SU-DHL-6 (cell line): ENCODE measurements around the gene RGS3.

Source experiments
- H2AFZ ChIP-seq: fragments of 200-600 bp; sonication (generic); 2 replicates; pipeline ENCODE4 v1.6.1; 2014; ENCODE audit warnings: low read depth, mild to moderate bottlenecking, moderate library complexity, mixed read lengths, antibody characterized with exemption, low read length; ENCODE audit not compliant: severe bottlenecking
- H3F3A ChIP-seq: fragments of 200-600 bp; shearing (Covaris generic); 2 replicates; pipeline ENCODE4 v1.6.0; 2016; ENCODE audit warnings: antibody characterized with exemption, mild to moderate bottlenecking; ENCODE audit not compliant: insufficient read depth
- H3K27ac ChIP-seq: fragments of 200-600 bp; sonication (generic); 2 replicates; pipeline ENCODE4 v1.5.1; 2016; ENCODE audit warnings: low read depth, mild to moderate bottlenecking, low read length, moderate library complexity, mixed read lengths
- H3K27me3 ChIP-seq: fragments of 200-600 bp; sonication (generic), shearing (Covaris generic); 2 replicates; pipeline ENCODE4 v1.6.0; 2014; ENCODE audit warnings: mild to moderate bottlenecking, low read length
- H3K36me3 ChIP-seq: fragments of 200-600 bp; sonication (generic); 2 replicates; pipeline ENCODE4 v1.6.1; 2014; ENCODE audit warnings: mild to moderate bottlenecking, low read length, mixed read lengths
- H3K4me2 ChIP-seq: fragments of 300-600, 200-600 bp; shearing (Covaris generic), sonication (generic); 2 replicates; pipeline ENCODE4 v1.6.0; 2014; ENCODE audit warnings: low read length, low read depth, mild to moderate bottlenecking; ENCODE audit not compliant: poor library complexity, severe bottlenecking
- H3K4me3 ChIP-seq: fragments of 200-600 bp; sonication (generic); 2 replicates; pipeline ENCODE4 v1.5.1; 2014; ENCODE audit warnings: antibody characterized with exemption, low read length, mild to moderate bottlenecking, mixed read lengths; ENCODE audit not compliant: insufficient read depth, poor library complexity, severe bottlenecking
- H3K79me2 ChIP-seq: fragments of 200-600 bp; sonication (generic); 2 replicates; pipeline ENCODE4 v1.6.1; 2014; ENCODE audit warnings: mild to moderate bottlenecking, low read length, moderate library complexity; ENCODE audit not compliant: insufficient read depth
- H3K9ac ChIP-seq: fragments of 200-600 bp; sonication (generic); 2 replicates; pipeline ENCODE4 v1.7.0; 2014; ENCODE audit warnings: mild to moderate bottlenecking, low read length
- H3K9me2 ChIP-seq: fragments of 200-600 bp; sonication (generic); replicated peaks from 2 replicates; pipeline ENCODE4 v1.6.1; 2014; ENCODE audit warnings: low read length; ENCODE audit not compliant: insufficient read depth
- H3K9me3 ChIP-seq: fragments of 200-600 bp; sonication (generic); 2 replicates; pipeline ENCODE4 v1.6.1; 2014; ENCODE audit warnings: low read length, mixed read lengths; ENCODE audit not compliant: insufficient read depth
- H4K20me1 ChIP-seq: fragments of 200-600 bp; sonication (generic); 2 replicates; pipeline ENCODE4 v1.6.1; 2014; ENCODE audit warnings: low read depth, mild to moderate bottlenecking, antibody characterized with exemption, low read length, moderate library complexity, mixed read lengths
- CTCF ChIP-seq: fragments of 200-600 bp; sonication (generic); IDR thresholded peaks from one replicate; pipeline ENCODE4 v1.5.1; 2017; ENCODE audit warnings: antibody characterized with exemption, mild to moderate bottlenecking, low read length, moderate library complexity; ENCODE audit not compliant: insufficient read depth, poor library complexity, severe bottlenecking
- EZH2phosphoT487 ChIP-seq: fragments of 200-600 bp; sonication (generic), shearing (Covaris generic); conservative IDR thresholded peaks from 2 replicates; pipeline ENCODE4 v1.6.1; 2018; ENCODE audit warnings: mild to moderate bottlenecking, antibody characterized with exemption, low read length, moderate library complexity, mixed read lengths

Gene RGS3

GRCh38 chr9:113573959-113574352 lies 110.4 kb downstream of the RGS3 start:
- H3K27ac ChIP-seq, result no peak overlapping the region
- H3F3A ChIP-seq, result peaks cover 5% of the 10 kb centered on the region; the same call in 1 of the 2 replicates
- H3K4me3 ChIP-seq, result no peak overlapping the region
- no peak overlapping the region for H3K4me2 ChIP-seq
- no peak overlapping the region for H2AFZ ChIP-seq
- no peak overlapping the region for H3K9ac ChIP-seq
- H3K36me3 ChIP-seq, result no peaks in the 10 kb centered on the region
- TF ChIP-seq EZH2phosphoT487, result no peak
- no peak for TF ChIP-seq CTCF
- H3K27me3 ChIP-seq, result no peaks in the 10 kb centered on the region
- no peaks in the 10 kb centered on the region for H3K9me2 ChIP-seq
- H3K79me2 ChIP-seq, result no peaks in the 10 kb centered on the region
- no peaks in the 10 kb centered on the region for H4K20me1 ChIP-seq
- no peaks in the 10 kb centered on the region for H3K9me3 ChIP-seq

GRCh38 chr9:113574441-113575262 lies 111.1 kb downstream of the RGS3 start:
- peak overlapping the region; percentile 48 for H3K4me2 ChIP-seq
- no peaks in the 10 kb centered on the region for H3K9me2 ChIP-seq
- peak overlapping the region; percentile 85 for H3K27ac ChIP-seq

DNA sequence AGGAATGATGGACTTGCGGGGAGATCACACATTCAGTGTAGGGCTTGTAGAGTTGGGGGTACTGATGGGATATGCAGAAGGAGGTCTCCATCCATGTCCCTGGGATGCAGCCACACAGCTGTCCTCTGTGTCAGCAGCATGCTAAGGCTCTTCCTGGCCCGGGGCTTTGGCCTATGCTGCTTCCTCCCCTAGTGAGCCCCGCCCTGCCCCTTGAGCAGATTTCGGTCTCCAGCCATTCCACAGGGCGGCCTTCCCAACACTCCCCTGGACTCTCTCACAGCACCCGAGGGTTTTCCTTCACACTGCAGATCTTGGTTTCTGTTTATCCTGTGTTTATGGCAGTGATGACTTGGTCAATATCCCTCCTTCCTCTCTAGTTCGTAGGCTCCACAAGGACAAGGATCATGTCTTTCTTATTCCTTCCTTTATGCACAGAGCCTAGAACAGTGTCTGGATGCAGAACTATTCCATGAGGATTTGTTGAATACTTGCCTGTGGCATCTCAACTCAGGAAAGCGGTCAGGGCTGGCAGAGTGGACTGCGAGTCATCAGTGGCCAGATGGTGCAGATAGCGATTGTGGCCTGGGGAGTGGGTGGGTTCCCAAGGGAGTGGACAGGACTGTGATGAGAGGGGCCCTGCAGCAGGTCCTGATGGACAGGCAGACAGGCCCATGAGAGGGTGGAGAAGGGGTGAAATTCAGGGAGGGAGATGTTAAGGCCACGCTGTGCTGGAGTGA lies 114.2 kb downstream of the RGS3 start:
- Histone ChIP-seq H3K4me2 (no peak overlapping the region), H3K9ac (no peak overlapping the region), H3K27me3 (no peaks in the 10 kb centered on the region), H3K27ac (peak overlapping the region; percentile 98), H3K4me3 (no peak overlapping the region), H3F3A (peaks cover 28% of the 10 kb centered on the region), H4K20me1 (peaks cover 5% of the 10 kb centered on the region; the same call in 1 of the 2 replicates), H3K9me2 (no peaks in the 10 kb centered on the region), H3K79me2 (no peaks in the 10 kb centered on the region), H3K9me3 (no peaks in the 10 kb centered on the region), H2AFZ (no peak overlapping the region), H3K36me3 (peaks cover 5% of the 10 kb centered on the region; the same call in 1 of the 2 replicates)
- TF ChIP-seq EZH2phosphoT487 (no peak), CTCF (no peak)

More at GRCh38 chr9:113574441-113575262, 111.1 kb downstream of the RGS3 start:
- peak overlapping the region; percentile 31 for H3K9ac ChIP-seq
- no peak overlapping the region for H2AFZ ChIP-seq
- TF ChIP-seq EZH2phosphoT487 (no peak), CTCF (no peak)
- no peaks in the 10 kb centered on the region for H3K27me3 ChIP-seq
- no peak overlapping the region for H3K4me3 ChIP-seq
- no peaks in the 10 kb centered on the region for H3K79me2 ChIP-seq
- no peaks in the 10 kb centered on the region for H4K20me1 ChIP-seq
- no peaks in the 10 kb centered on the region for H3K9me3 ChIP-seq
- H3F3A ChIP-seq, result peaks cover 11% of the 10 kb centered on the region
- no peaks in the 10 kb centered on the region for H3K36me3 ChIP-seq
